ENCODE data around the gene ANKRD9. TPM values are rescaled to one million over a fixed set of nuclear protein-coding genes. Genes with fewer than 3 reads are reported as not detected.
A peak's percentile ranks its signal among the peaks of the same experiment; 100 is the strongest.

ANKRD9 gene
- total RNA-seq, 1 donor from 2014 or later: 5.8 TPM

DNA sequence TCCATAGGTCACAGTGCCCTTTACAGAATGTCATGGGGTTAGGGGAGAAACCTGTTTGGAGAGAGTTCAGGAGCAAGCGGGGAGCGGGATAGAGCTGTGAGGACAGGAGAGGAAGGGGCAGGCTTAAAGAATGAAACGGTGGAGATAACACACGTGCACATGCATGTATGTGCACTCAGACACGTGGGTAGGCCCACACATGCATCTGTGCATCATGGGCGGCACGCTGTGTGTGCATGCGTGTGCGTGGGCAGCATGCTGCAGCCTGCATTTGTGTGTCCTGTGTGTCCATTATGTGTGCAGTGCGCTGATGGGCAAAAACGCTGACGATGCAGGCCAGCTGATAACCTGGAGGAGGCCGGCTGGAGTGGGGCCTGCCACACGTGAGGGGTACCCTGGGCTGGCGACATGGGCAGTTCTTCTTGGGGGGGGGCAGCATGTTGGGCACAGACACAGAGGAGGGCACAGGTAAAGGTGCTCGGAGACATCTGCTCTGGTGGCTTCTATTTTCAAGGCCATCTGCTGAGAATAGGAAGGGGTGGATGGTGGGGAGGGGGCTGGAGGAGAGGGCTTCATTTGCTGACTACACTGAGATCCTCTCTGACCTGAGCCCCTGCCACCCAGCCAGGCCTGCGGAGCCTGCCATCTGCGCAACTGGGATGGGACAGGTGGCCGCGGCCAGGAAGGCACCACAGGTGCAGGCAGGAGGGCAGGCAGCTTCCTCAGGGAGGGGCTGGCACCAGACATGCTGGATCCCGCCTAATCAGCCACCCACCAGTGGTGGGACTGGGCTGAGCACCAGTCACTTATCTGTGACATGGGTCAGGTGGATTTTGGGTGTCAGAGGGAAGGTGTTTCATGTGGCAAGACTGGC, 4.6 kb upstream of the ANKRD9 start:
- DNase-seq (ENCODE audit: low read depth in 2 of 2): no peak

- DNase-seq (ENCODE audit: low read depth in 2 of 2): no peak
Observed at GRCh38 chr14:102512793-102513300, 3.3 kb upstream of the ANKRD9 start.

DNA sequence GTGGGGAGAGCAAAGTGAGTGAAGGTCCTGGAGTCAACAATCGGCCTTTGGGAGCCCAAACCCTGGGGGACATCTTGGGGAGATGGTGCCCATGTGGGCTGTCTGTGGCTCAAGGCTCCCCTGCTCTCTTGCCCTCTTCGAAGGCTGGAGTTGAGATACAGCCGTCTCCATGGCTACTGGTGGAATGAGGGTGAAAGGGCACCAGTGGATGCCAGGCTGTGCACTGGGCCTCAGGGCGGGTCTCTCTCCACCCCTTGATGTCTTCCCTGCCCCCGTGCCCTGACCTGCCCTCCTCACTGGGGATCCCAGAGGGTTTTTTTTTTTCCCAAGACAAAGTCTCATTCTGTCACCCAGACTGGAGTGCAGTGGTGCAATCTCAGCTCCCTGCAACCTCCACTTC, 2.0 kb upstream of the ANKRD9 start:
- DNase-seq (ENCODE audit: low read depth in 2 of 2): no peak

- DNase-seq (ENCODE audit: low read depth in 2 of 2): peak in 1 of 2 donors; percentile 37
Observed at GRCh38 chr14:102510616-102511520, 1.3 kb upstream of the ANKRD9 start.

- peak; percentile 43 to 53 for DNase-seq (ENCODE audit: low read depth in 2 of 2)
Observed at GRCh38 chr14:102508774-102509745, 516 bp downstream of the ANKRD9 start.

DNA sequence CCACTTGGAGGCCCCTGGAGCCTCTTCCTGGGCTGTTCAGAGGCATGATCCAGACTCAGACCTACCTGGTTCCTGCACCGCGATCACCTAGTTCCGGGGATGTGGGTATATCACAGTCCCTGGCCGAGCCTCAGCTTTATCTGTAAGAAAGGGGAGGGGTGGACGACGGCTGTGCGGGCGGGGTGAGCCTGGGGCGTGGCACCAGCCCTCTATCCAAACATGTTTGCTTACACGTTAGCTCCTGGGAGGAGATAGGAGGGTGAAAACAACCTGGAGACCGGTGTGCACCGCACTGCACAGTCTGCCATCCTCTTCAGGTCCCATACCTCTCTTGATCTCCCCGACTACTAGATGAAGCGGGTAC, 1.2 kb downstream of the ANKRD9 start:
- no peak for DNase-seq (ENCODE audit: low read depth in 2 of 2)

GRCh38 chr14:102507857-102508312, 1.7 kb downstream of the ANKRD9 start:
- DNase-seq (ENCODE audit: low read depth in 2 of 2): no peak

DNA sequence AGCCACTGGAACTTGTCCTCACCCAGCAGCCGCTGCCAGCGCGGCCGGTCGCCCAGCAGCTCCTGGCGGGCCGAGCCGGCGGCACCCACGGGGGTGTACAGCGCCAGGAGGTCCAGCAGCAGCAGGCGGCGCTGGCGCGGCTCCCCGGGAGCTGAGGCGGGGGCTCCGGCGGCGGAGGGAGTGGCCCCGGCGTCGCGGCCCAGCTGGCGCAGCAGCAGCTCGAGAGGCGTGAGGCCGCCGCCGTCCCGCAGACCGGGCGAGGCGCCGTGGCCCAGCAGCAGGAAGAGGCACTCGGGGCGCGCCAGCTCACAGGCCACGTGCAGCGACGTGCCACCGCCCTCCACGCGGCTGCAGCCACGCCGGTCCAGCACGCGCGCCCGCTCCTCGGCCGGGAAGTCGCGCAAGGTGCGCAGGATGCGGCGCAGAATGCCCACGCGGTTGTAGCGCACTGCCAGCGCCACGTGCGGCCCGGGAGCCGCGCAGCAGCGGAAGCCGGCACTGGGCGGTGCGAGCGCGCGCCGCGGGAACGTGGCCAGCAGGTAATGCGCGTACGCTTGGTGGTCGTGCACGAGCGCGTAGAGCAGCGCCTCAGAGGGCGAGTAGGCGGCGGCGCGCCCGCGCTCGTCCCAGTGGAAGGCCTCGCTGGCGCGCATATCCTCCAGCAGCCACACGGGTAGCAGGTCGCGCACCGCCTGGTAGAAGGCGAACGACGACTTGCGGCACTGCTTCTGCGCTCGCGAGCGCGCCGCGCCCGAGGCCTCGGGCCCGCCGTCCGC, 2.3 kb downstream of the ANKRD9 start:
- peak in 1 of 2 donors; percentile 46 for DNase-seq (ENCODE audit: low read depth in 2 of 2)

DNA sequence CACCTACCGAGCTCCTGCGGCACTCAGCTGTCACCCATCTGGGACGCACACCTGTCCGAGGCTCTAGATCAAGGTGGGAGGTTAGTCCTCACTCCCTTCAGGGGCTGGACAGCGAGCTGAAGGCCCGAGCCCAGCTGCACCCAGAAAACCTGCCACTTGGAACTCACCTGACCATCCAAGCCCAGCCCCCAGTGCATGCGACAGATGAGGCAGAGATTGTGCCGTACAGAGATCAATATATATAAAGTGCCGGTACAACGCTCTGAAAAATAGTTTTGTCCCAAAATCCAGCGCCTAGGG, 3.0 kb downstream of the ANKRD9 start:
- no peak for DNase-seq (ENCODE audit: low read depth in 2 of 2)

DNA sequence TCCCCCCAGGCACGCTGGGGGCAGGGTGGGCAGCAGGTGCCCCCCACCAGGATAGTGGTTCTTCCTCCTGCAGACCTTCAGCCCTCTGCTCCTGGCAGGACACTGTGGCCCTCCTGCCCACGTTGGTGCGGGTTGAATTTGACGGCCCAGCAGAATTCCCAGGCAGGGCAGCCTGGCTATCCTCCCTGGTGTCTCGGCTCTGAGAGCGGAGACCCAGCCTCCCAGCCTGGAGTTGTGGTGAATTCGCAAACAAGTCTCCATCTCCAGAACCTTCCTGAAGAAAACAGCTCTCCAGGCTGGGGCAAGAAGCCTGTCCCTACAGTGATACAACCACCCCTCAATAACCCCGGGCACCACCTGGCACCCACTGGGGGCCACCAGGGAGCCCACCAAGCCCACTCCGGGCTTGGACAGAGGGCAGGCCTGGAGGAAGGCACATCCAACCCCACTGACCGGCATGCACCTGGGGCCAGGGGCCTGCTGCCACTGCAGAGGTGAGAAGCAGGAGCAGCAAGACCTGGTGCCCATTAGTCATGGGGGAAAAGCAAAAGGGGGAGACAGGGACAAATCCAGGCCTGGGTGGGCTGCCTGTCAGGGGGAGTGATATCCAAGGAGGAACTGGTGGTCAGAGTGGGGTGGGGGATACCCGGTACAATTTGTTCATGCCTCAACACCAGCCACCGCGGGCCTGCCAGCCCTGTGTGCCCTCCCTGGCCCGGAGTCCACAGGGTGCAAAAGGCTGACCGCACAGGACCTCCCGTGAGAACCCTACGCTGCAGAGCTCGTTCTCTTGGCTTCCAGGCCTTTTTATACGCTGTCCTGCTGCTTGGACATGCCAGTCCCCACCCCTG, 3.6 kb downstream of the ANKRD9 start:
- DNase-seq (ENCODE audit: low read depth in 2 of 2): no peak

DNA sequence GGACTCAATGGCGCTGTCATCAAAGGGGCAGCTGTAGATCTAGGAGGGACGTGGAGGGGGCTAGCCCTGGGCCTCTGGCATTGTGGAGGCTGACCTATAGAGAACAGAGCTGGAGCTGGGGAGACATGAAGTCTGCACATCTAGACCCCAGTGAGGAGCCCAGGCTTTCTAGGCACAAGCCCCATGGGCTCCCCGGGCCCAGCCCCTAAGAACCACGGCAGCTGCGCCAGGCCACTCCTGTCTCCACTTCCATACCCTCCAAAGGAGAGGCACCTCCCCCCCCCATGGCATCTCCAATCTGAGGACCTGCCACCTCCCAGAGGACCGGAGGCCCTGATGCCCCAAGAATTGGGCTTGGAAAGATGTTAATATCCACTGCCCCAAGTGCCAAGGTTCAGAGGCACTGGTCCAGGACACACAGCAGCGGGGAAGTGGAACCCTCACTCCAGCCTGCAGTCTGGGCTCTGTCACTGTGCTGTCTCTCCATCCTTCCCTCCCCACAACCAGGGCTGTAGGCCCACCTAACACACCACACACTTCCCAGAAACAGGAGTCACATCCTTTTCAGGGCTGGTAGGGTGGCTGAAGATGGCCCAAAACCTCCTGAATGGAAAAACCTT, 4.5 kb downstream of the ANKRD9 start:
- no peak for DNase-seq (ENCODE audit: low read depth in 2 of 2)

DNA sequence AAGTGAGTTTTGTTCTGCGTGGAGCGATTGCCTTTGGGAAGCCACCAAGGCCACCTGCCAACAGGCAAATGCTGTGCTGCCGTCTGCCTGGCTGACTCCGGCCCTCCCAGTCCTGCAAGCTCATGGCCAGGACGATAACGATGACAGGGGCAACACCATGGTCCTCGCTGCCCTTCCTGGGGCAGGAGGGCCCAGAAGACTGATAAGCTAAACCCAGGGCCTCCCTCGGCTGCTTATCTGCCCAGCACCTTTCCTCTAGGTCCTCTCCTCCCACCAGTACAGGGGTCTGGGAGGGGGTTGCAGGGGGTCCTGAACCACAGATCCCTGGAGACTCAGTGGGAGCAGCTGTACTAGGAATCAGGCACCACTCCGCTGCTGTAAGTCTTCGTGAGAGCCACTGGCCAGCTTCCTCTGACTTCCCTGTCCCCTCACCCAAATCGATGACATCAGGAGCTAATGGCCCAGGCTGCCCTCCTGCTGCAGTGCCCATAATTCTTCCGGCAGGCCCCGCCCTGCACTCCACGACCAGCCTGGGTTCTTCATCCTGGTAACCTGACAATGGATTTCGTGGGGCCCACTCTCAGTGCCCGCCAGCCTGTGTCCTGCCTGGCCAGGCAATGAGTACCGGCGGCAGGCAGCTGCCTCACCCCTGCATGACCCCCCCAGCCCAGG, 5.1 kb downstream of the ANKRD9 start:
- DNase-seq (ENCODE audit: low read depth in 2 of 2): no peak

DNA sequence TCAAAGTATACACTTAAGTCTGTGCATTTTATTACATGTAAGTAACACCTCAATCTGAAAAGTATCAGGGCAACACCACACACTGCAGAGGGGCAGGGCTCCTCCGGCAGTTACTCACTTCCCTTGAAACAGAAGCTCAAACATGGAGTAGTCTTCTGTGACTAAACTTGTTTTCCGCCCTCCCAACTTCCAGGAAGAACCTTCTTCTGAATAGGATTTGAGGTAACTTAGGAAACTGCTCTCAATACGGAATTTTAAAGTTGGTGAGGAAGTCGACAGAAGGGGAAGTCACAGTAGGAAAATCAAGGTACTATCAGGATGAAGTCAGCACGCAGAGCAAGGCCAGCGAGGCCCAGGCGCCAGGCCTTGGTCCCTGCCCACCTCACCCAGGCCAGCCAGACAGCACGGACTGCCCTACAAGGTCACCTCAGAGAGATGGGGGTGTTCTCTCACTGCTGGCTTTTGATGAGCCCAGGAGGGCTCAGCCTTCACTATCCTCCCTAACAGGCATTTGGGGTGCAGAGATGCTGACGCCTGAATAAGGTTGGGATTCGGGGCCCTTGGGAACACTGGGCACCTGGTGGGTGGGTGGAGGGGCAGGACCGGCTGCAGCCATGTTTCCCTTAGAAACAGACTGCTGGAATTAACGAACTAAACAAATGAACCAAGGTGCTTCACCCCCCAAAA, 5.8 kb downstream of the ANKRD9 start:
- DNase-seq (ENCODE audit: low read depth in 2 of 2): peak; percentile 24 to 86

- no peak for DNase-seq (ENCODE audit: low read depth in 2 of 2)
Observed at GRCh38 chr14:102502571-102502970, 7.0 kb downstream of the ANKRD9 start.

GRCh38 chr14:102501751-102502315, 7.7 kb downstream of the ANKRD9 start:
- DNase-seq (ENCODE audit: low read depth in 2 of 2): no peak

DNA sequence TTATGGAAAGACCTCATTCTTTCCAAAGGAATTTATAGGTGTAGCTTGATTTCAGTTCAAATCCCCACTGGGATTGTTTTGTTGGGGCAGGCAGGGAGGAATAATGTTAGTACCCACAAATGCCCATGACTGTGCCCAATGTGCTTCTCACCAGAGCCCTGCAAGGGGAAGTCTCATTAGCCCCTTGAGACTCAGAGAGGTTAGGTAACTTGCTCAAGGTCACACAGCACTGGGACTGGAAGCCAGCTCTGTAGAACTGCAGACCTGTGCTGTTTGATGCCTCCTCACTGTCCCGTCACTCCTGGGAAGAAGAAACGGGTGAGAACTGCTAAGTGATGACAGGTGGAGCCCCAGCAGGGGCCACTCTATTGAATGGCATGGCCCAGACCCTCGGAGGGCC, 8.9 kb downstream of the ANKRD9 start:
- DNase-seq (ENCODE audit: low read depth in 2 of 2): no peak

- peak; percentile 37 to 87 for DNase-seq (ENCODE audit: low read depth in 2 of 2)
Observed at GRCh38 chr14:102500158-102500662, 9.4 kb downstream of the ANKRD9 start.
